ENCODE measurements around the gene PAN3.
"Not testable (repeated sequence)": the region's sequence is repeated elsewhere in the genome, so short reads cannot be mapped to it uniquely, and the experiment has no call there.

PAN3 gene, protein sequence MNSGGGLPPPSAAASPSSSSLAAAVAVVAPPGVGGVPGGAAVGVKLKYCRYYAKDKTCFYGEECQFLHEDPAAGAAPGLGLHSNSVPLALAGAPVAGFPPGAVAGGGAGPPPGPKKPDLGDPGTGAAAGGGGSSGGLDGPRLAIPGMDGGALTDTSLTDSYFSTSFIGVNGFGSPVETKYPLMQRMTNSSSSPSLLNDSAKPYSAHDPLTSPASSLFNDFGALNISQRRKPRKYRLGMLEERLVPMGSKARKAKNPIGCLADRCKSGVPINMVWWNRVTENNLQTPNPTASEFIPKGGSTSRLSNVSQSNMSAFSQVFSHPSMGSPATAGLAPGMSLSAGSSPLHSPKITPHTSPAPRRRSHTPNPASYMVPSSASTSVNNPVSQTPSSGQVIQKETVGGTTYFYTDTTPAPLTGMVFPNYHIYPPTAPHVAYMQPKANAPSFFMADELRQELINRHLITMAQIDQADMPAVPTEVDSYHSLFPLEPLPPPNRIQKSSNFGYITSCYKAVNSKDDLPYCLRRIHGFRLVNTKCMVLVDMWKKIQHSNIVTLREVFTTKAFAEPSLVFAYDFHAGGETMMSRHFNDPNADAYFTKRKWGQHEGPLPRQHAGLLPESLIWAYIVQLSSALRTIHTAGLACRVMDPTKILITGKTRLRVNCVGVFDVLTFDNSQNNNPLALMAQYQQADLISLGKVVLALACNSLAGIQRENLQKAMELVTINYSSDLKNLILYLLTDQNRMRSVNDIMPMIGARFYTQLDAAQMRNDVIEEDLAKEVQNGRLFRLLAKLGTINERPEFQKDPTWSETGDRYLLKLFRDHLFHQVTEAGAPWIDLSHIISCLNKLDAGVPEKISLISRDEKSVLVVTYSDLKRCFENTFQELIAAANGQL

DNA sequence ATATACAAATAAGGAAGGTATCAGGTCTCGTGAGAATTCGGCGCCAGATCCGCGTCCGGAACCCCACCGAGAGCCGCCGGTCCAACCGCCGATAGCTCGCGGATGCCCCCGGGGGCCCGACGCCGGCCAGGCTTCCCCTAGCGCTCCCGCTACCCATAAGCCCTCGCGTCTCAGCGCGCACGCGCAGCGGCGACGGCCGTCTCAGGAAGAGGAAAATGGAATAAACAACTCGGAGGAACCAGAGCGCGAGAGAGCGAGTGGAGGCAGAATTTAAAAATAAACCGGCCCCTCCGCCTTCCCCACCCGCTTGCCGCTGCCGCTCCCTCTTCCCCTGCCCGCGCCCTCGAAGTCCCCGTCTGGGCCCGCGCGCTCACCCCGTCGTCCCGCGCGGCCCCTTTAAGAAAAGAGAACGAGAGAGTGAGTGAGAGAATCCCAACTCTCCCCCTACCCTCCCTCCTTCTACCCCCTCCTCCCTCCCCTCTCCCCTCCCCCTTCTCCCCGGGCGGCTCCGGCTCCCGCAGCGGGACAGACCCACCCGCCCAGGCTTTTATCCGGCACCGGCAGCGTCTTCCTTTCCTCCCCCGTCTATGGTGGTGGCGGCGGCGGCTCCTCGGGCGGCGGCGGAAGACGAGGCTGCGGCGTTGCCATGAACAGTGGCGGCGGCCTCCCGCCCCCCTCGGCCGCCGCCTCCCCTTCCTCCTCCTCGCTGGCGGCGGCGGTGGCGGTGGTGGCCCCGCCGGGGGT, at the start of gene PAN3:
Gene PAN3 (plus strand): TSS at position 534 of the 744 bp plus-strand sequence. CDS start 113 bp downstream, at position 647.
- DNase-seq: peak; percentile 89

DNA sequence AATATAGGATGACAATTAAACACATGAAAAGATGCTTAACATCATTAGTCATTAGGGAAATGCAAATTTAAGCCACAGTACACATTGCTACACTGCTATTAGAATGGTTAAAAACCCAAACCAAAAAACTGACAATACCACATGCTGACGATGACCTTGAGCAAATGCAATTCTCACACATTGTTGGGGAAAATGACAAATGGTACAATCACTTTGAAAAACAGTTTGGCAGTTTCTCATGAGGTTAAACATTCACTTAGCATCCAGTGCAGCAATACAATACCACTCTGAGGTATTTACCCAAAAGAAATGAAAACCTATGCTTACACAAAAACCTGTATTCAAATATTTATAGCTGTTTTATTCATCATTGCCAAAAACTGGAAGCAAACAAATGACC, 49.3 kb upstream of the PAN3 start:
- no peak for DNase-seq

DNA sequence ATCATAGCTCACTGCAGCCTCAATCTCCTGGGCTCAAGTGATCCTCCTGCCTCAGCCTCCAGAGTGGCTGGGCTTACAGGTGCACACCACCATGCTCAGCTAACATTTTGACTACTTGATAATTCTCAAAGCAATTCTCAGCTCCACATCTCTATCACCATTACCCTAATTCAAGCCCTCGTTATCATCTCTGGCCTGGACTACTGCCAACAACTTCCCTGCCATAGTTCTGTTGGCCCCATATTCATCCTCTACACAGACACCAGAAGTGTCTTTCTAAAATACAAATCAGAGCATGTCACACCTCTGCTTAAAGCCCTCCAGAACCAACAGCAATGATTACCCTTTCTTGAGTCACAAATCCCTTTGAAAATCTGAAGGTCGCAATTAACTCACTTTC, 45.9 kb upstream of the PAN3 start:
- DNase-seq: no peak

DNA sequence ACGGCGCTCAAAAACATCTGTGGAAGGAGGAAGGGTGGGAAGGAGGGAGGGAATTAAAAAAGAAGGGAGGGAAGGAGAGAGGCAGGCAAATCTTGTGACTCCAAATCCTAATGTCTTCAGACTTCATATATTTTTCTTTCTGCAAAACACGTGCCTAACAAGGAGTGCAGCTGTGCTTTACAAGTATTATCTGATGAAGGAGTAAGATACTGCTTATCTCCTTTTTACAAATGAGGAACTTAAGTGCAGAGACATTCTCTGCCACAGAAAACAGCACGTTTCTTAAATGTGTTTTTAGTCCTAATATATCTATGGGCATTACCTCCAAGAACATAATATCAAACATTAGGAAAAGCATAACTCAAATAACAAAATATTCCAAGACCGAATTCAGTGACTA, 44.5 kb upstream of the PAN3 start:
- no peak for DNase-seq

DNA sequence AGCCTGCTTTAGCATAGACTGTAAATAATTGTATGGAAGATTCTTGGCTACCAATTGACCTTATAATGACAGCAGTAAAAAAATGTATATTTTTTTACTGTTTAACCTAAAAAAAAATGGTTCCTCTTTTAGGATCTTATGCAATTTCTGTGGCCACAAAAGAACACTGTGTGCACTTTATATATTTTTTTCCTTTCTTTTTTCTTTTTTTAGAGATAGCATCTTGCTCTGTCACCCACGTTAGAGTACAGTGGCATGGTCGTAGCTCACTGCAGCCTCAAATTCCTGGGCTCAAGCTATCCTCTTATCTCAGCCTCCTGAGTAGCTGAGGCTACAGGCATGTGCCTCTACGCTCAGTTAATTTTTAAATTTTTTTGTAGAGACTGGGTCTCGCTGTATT, 44.0 kb upstream of the PAN3 start:
- DNase-seq: no peak

DNA sequence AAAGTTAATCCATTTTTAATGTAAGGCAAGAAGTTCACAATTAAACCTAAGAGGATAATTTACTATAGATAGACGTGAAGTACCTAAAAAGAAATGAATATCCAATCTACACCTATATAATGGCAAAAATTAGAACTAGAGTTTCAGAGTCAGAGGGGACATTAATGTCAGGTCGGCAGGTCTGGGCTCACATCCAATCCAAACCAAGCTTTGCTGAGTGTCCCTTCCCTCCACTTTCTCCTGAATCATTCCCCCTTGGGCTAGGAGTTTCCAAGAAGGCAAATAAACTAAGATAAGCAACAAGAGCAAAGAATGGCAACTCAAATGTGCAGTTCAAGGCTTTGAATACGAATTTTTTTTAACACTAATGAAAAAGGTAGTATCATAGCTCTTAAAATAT, 40.8 kb upstream of the PAN3 start:
- no peak for DNase-seq

DNA sequence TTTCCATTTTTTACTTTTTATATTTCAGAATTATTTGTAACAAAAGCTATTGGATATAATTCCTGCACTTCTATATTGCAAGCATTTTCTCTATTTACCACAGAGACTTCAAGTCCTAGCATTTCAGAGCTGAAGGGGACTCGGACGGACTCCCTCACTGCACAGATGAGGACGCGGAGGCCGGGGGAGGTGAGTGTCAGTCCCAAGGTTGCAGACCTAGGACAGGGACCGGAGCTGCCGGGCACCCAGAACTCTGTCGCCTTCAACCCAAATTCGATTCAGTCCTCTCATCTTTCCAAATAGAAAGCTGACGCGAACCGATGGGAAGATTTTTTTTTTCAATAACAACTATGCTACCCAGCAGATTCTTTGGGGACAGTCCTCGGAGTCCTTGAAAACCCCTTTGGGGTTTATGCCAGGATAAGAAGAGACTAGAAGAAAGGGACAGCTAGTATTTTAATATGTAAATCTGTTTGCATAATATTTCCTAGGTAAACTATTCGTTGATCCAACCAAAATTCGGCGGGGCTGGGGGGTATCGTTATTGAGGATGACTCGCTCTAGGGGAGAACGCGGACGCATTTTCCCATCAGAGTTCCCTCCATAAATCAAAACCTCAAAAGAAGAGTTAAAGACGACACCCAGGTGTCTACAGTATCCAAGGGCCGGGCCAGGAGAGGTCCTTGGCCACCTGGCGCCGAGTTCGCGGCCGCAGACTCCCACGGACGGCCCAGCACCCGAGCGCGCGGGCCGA, 38.8 kb upstream of the PAN3 start:
- DNase-seq: no peak

DNA sequence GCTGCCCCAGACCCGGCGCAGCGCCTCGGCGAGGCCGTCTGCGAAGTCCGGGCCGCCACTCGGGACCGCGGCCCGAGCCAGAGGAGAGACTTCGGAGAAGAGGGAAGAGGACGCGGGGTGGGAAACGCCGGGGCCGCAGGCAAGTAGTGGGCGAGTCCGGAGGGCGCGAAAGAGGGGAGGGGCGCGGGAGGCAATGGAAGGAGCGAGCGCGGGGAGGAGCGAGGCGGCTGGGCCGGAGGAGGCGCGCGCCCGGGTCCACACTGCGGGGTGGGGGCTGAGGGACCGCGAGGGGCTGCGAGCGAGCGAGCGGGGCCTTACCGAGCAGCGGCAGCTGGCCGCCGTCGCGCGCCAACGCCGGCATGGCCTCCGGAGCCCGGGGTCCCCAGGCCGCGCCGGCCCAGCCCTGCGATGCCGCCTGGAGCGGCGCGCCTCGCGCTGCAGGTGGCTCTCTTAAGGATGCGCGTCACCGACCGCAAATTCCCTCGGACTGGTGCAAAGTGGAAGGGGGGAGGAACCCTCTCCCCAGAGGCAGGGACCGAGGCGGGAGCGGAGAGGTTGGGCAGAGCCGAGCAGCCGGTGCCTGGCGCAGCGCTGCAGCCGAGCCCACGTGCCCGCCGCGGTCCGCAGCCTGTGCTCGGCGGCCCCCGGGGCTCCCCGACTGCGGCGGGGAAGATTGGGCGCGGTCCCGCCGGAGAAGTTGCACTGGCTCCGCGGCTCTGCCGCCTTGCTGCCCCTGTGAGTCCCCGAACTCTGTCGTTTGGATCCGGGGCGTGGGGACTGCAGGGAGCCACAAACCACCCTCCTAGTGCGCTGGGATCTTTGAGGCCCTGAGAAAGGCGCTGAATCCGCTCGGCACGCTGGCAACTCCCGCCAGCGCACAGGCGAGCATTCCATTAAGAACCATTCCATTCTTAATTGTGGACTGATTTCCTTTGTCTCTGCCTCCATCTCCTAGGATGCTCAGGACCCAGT, 37.9 kb upstream of the PAN3 start, which contains the start of gene FLT3:
Gene FLT3 (minus strand): TSS at position 427 of the 972 bp plus-strand sequence. CDS start 66 bp downstream, at position 361.
- DNase-seq: no peak

DNA sequence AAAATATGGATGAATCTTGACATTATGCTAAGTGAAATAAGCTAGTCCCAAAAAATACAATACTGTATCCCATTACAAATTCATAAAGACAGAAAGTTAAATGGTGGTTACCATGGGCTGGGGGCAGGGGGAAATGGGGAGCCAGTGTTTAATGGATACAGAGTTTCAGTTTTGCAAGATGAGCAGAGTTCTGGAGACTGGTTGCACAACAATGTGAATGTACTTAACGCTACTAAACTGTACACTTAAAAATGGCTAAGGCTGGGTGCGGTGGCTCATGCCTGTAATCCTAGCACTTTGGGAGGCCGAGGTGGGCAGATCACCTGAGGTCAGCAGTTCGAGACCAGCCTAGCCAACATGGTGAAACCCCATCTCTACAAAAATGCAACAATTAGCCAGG, 36.5 kb upstream of the PAN3 start:
- not testable (repeated sequence) for DNase-seq

DNA sequence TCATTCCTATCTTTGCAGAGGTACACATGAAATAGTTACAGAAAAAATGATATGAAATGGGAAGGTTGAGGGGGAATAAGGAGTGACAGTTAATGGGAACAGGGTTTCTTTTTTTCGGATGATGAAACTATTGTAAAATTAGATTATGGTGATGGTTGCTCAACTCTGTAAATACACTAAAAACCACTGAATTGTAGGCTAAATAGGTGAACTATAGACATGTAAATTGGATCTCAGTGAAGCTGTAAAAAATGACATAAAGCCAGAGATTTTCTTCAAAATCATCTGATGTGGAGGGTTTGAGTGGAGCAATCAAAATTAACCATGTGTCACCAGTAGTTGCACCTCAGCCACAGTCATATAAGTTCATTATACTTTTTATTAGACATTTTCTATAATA, 31.4 kb upstream of the PAN3 start:
- no peak for DNase-seq

DNA sequence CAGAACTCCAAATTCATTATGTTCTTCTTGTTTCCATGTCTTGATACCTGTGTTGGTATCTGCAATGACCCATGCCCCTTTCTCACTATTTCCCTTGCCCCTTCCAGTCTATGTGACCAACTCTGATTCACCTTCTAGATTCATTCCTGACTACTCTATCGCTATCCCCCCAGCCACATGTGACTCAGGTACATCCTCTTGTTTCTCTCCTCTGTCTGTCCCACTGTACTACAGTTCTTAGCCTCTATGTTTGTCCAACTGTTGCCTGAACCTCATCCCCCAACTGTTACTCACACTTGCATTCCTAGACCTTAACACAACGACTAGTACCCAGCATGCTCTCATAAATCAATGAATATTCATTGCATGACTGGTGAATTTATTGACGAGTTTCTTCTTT, 27.9 kb upstream of the PAN3 start:
- DNase-seq: no peak

DNA sequence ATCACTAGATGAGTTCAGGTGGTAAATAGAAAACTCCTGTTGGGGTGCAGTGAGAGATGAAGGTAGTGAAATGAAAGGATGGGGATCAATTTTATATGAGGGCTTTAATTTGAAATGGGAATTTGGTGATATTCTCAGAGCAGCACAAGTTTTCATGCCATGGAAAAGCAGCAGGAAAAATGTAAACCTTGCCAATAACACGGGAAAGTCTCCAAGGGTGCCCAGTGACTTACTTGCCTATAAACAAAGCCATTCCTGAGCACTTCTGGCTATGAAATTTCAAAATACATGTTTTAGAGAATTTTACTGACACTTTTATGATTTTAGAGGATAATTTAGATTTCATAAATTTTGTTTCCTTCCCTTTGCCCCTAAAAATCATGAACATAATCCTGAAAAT, 21.6 kb upstream of the PAN3 start:
- DNase-seq: no peak

DNA sequence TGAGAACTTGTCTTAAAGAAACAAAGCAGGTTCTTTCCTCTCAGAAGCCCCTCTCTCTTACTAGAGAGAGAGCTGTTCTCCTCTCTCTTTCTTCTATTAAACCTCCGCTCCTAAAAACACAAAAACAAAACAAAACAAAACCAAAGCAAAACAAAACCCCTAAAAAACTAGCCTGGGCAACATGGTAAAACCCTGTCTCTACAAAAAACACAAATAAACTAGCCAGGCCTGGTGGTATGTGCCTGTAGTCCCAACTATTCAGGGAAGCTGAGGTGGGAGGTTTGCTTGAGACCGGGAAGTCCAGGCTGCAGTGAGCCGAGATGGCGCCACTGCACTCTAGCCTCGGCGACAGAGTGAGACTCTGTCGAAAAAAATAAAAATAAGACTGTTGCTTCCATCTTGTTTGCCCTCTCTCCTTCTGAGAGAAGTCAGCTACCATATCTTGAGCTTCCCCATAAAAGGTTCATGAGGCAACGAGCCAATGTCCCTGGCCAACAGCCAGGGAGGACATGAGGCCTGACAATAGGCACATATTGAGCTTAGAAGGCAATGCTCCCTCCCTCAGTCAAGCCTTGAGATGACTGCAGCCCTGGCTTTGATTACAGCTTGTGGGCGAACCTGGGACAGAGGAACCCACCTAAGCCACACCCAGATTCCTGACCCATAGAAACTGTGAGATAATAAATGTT, 20.5 kb upstream of the PAN3 start:
- DNase-seq: peak; percentile 3

DNA sequence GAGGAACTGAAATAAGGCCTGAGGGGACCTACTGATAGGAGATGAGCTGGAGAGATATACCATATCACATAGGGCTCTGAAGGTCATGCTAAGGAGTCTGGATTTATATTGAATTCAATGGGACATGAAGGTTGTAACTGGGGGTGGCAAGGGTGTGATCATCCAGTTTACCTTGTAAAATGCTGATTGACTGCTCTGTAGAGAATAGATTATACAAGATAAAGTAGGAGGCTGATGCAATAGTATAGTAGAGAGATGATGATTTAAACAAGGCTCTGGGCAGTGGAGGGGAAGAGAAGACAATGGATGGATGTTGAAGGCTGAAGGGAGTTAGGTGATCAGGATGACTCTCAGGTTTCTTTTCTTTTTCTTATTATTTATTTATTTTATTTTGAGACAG, 18.0 kb upstream of the PAN3 start:
- no peak for DNase-seq

DNA sequence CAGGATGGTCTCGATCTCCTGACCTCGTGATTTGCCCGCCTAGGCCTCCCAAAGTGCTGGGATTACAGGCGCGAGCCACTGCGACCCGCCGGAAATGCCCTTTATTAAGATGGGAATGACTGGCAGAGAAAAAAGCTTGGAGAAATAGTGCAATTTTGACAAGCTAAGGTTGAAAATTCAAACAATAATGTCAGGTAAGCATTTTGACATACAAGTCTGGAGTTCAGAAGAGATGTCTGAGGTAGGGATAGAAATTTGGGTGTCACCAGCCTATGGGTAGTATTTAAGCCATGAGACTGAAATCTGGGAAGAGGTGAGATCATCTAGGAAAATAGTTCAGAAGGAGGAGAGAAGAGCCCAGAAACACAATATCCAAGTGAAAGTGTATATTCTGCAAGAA, 17.1 kb upstream of the PAN3 start:
- DNase-seq: no peak

DNA sequence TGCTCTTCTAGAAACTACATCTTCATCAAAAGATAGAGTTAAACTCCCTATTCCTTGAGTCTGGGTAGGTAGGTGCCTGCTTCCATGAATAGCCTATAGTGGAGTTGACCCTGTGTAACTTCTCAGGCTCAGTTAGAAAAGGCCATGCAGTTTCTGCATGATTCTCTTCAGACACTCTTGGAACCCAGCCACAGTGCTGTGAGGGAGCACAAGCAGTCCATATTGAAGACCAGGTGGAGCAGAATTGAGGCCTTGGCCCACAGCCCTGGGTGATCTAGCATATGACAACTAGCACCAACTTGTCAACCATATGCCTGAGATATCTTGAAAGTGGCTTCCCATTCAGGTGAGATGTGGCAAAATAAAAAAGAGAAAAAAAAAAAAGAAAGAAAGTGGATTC, 10.3 kb upstream of the PAN3 start:
- DNase-seq: no peak

DNA sequence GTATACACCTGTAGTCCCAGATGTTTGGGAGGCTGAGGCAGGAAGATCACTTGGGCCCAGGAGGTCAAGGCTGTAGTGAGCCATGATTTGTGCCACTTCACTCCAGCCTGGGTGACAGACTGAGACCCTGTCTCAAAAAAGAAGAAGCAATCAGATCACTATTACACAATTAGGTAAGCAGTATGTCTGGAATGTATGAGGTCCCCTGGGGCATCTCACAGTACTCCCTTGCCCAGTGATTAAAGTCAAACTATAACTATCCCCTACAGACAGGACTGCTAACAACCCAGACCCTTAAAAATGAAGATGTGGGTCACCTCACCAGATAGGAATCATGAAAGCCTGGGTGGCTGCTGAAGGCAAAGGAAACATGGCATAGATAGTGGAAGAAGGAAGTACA, 9.4 kb upstream of the PAN3 start:
- no peak for DNase-seq

DNA sequence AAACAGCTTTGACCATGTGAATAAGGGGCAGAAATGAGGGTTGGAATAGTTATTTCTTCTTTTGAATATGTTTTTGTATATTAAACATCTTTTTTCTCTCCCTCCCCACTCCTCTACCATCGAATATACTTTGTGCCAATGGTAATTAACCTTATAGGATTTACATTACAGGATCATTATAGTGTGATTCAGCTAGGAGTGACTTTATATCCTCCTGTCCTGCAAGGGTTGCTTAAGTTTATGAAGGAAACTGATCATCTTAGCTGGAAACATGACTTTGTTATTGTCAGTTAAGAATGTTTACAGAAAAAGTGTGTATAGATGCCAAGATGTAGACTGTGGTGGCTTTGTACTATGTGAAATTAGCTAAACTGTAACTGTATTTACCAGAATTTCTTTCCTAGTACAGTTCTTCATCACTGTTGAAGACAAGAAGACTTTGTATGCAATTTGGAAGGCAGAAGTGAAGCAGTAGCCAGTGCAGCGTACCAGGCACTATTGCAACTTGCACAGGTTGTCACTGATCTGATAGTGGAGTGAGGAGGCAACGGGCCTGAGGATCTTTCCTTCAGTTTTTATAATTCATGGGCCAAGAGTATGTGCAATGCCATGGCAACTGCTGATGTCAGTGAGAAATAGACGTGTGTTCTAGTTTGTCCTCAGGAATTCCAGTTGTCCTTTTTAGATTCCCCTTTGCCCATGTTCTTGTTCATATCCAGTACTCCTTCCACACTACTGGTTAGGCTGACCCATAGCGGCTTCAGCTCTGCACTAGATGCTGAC, 8.2 kb upstream of the PAN3 start:
- DNase-seq: no peak

DNA sequence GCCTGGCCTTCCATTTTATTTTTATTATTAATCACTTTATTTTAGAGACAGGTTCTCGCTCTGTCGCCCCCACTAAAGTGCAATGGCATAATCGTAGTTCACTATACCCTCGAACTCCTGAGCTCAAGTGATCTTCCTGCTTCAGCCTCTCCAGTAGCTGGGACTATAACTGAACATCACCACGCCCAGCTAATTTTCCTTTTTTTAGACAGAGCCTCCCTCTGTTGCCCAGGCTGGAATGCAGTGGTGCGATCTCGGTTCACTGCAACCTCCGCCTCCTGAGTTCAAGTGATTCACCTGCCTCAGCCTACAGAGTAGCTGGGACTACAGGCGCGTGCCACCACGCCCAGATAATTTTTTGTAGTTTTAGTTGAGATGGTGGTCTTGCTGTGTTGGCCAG, 6.7 kb upstream of the PAN3 start:
- no peak for DNase-seq

DNA sequence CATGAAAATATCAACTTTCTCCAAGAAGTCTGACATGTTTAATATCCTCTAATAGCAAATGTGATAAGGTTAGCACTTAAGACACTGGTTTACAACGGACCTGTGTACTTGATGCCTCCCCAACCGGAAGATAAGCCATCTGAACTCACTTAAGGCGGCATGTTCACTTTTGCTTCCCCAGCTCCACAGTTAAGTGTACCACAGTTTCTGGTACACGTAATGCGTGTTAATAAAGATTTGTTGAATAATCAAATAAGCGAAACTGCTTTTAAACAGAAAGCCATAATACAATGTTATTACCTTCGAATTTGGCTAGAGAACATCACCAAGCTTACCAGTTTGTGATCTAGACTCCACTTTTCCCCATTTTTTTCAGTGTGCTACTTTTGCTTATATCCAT, 1.4 kb upstream of the PAN3 start:
- no peak for DNase-seq

Data from NCI-H1092 (cell line).